OCI-LY1 (cell line): Measurements from ENCODE around the gene PDGFRA.

Source experiments
- H2AFZ ChIP-seq: fragments of 200-600 bp; sonication (generic), shearing (Covaris generic); 2 replicates; pipeline ENCODE4 v1.6.0; 2014; ENCODE audit warnings: antibody characterized with exemption, mild to moderate bottlenecking, low read length
- H3F3A ChIP-seq: fragments of 200-600 bp; sonication (generic), shearing (Covaris generic); 2 replicates; pipeline ENCODE4 v1.6.0; 2014; ENCODE audit warnings: mild to moderate bottlenecking, antibody characterized with exemption, low read length, moderate library complexity; ENCODE audit not compliant: insufficient read depth
- H3K27ac ChIP-seq: fragments of 200-600 bp; sonication (generic); 2 replicates; pipeline ENCODE4 v1.5.1; 2014; ENCODE audit warnings: low read length, mixed run types, mild to moderate bottlenecking, low read depth; ENCODE audit not compliant: poor library complexity, severe bottlenecking
- H3K27me3 ChIP-seq: fragments of 200-600 bp; sonication (generic); 2 replicates; pipeline ENCODE4 v1.6.0; 2014; ENCODE audit warnings: antibody characterized with exemption, mild to moderate bottlenecking, low read length, moderate library complexity; ENCODE audit not compliant: insufficient read depth
- H3K36me3 ChIP-seq: fragments of 200-600 bp; sonication (generic); 2 replicates; pipeline ENCODE4 v1.6.1; 2014; ENCODE audit warnings: mild to moderate bottlenecking, antibody characterized with exemption, low read length, moderate library complexity, mixed read lengths; ENCODE audit not compliant: insufficient read depth
- H3K4me1 ChIP-seq: fragments of 200-600 bp; sonication (generic); 2 replicates; pipeline ENCODE4 v1.5.1; 2014; ENCODE audit warnings: mild to moderate bottlenecking, low read length, moderate library complexity; ENCODE audit not compliant: insufficient read depth, severe bottlenecking
- H3K4me2 ChIP-seq: fragments of 200-600 bp; sonication (generic), shearing (Covaris generic); 2 replicates; pipeline ENCODE4 v1.6.1; 2014; ENCODE audit warnings: low read length
- H3K4me3 ChIP-seq: fragments of 200-600 bp; sonication (generic); 2 replicates; pipeline ENCODE4 v1.5.1; 2014; ENCODE audit warnings: low read length, low read depth, mild to moderate bottlenecking, mixed read lengths; ENCODE audit not compliant: poor library complexity, severe bottlenecking
- H3K79me2 ChIP-seq: fragments of 200-600 bp; shearing (Covaris generic); 2 replicates; pipeline ENCODE4 v1.6.1; 2016; ENCODE audit warnings: mixed run types, low read length, mixed read lengths; ENCODE audit not compliant: insufficient read depth
- H3K9ac ChIP-seq: fragments of 200-600 bp; sonication (generic), shearing (Covaris generic); 2 replicates; pipeline ENCODE4 v1.6.1; 2014; ENCODE audit warnings: mild to moderate bottlenecking, low read length, mixed read lengths
- H3K9me2 ChIP-seq: fragments of 200-600 bp; sonication (generic), shearing (Covaris generic); 2 replicates; pipeline ENCODE4 v1.6.1; 2014; ENCODE audit warnings: low read depth, mild to moderate bottlenecking, low read length, mixed read lengths
- H3K9me3 ChIP-seq: fragments of 200-600 bp; shearing (Covaris generic); 2 replicates; pipeline ENCODE4 v1.6.1; 2014; ENCODE audit warnings: low read length, mixed read lengths
- H4K20me1 ChIP-seq: fragments of 200-600 bp; sonication (generic), shearing (Covaris generic); 2 replicates; pipeline ENCODE4 v1.6.0; 2016; ENCODE audit warnings: mild to moderate bottlenecking, low read length; ENCODE audit not compliant: insufficient read depth
- EZH2 ChIP-seq: fragments of 200-600 bp; sonication (generic), shearing (Covaris generic); IDR thresholded peaks from 2 replicates; pipeline ENCODE4 v1.8.0; 2017; ENCODE audit warnings: borderline replicate concordance, mixed run types, mild to moderate bottlenecking, antibody characterized with exemption, low read length, moderate library complexity, mixed read lengths
- TF ChIP-seq, protein P1 (sequence below): fragments of 200-600 bp; sonication (generic), shearing (Covaris generic); IDR thresholded peaks from 2 replicates; pipeline ENCODE4 v1.5.1; 2017; ENCODE audit warnings: mild to moderate bottlenecking, antibody characterized with exemption, low read length, moderate library complexity, mixed read lengths

The PDGFRA gene

DNA sequence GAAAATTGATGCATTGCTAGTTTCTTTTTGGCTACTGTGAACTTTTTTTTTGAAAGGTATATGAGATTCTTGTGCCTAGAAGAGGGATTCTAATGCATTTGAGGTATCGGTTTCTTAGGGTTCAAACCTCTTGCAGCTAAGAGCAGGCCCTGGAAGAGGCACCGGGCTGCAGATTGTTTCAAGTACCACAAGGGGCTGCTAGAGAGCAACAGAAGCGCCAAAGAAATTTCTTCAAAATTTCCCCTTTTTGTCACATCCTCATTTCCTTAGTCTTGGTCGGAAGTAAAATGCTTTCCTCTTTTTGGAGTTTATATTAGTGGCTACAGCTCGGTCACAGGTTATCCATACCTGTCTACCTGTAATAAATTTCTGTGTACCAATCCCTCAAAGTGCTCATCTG, 89.8 kb downstream of the PDGFRA start:
- no peaks in the 10 kb centered on the region for H3F3A ChIP-seq
- H3K4me2 ChIP-seq = no peak overlapping the region
- no peaks in the 10 kb centered on the region for H3K9me2 ChIP-seq
- no peak overlapping the region for H3K4me3 ChIP-seq
- no peaks in the 10 kb centered on the region for H3K9me3 ChIP-seq
- no peaks in the 10 kb centered on the region for H3K79me2 ChIP-seq
- H3K27ac ChIP-seq = no peak overlapping the region
- no peaks in the 10 kb centered on the region for H4K20me1 ChIP-seq
- no peak overlapping the region for H2AFZ ChIP-seq
- H3K36me3 ChIP-seq = no peaks in the 10 kb centered on the region
- 0 out of 2 replicates have a peak, but pooled peaks cover under 1% of the 10 kb centered on the region for H3K27me3 ChIP-seq
- no peaks in the 10 kb centered on the region for H3K4me1 ChIP-seq
- H3K9ac ChIP-seq = no peak overlapping the region
- no peak for TF ChIP-seq EZH2
- TF ChIP-seq, protein P1, sequence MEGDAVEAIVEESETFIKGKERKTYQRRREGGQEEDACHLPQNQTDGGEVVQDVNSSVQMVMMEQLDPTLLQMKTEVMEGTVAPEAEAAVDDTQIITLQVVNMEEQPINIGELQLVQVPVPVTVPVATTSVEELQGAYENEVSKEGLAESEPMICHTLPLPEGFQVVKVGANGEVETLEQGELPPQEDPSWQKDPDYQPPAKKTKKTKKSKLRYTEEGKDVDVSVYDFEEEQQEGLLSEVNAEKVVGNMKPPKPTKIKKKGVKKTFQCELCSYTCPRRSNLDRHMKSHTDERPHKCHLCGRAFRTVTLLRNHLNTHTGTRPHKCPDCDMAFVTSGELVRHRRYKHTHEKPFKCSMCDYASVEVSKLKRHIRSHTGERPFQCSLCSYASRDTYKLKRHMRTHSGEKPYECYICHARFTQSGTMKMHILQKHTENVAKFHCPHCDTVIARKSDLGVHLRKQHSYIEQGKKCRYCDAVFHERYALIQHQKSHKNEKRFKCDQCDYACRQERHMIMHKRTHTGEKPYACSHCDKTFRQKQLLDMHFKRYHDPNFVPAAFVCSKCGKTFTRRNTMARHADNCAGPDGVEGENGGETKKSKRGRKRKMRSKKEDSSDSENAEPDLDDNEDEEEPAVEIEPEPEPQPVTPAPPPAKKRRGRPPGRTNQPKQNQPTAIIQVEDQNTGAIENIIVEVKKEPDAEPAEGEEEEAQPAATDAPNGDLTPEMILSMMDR = peak; percentile 80

DNA sequence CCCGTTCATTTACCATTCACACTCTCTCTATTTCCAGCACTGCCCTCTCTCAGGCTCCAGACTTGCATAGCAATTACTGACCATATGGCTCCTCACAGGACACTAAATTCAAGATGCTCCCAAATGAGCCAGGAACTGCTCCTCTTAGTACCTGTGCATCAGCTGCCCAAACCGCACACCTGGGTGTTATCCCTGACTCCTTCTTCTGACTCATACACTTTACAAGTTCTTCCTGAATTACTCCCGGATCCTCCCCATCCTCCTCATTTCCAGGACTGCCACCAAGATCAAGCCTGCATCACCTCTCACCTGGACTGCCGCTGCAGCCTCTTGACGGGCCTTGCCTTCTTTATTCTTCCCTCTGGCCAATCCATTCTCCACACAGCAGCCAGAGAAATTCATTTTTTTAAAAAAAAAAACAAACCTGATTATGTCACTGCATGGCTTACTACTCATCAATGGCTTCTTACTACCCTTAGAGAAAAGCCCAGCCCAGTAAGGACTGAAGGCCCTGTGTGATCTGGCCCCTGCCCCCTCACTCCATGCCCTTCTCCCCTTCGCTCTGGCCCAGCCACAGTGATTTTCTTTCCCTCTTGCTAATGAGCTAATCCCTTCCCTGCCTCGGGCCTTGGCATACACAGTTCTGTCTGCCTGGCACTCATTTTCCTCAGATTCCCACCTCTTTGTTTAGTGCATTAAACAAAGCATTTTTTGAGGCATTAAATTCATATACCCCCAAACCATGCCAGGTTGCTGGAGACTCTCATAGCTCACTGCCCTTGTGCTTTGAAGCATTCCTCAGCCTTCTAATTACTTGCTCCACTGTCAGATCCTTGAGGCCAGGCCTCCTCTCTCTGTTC, 92.0 kb downstream of the PDGFRA start:
- Histone ChIP-seq H3F3A (no peaks in the 10 kb centered on the region), H3K4me2 (no peak overlapping the region), H3K4me1 (no peaks in the 10 kb centered on the region), H3K9me2 (no peaks in the 10 kb centered on the region), H3K4me3 (no peak overlapping the region), H3K27me3 (0 out of 2 replicates have a peak, but pooled peaks cover 3% of the 10 kb centered on the region), H3K36me3 (no peaks in the 10 kb centered on the region), H3K9me3 (no peaks in the 10 kb centered on the region), H4K20me1 (no peaks in the 10 kb centered on the region), H3K27ac (no peak overlapping the region), H2AFZ (no peak overlapping the region), H3K79me2 (no peaks in the 10 kb centered on the region), H3K9ac (no peak overlapping the region)
- TF ChIP-seq, protein P1 = no peak
- no peak for TF ChIP-seq EZH2

DNA sequence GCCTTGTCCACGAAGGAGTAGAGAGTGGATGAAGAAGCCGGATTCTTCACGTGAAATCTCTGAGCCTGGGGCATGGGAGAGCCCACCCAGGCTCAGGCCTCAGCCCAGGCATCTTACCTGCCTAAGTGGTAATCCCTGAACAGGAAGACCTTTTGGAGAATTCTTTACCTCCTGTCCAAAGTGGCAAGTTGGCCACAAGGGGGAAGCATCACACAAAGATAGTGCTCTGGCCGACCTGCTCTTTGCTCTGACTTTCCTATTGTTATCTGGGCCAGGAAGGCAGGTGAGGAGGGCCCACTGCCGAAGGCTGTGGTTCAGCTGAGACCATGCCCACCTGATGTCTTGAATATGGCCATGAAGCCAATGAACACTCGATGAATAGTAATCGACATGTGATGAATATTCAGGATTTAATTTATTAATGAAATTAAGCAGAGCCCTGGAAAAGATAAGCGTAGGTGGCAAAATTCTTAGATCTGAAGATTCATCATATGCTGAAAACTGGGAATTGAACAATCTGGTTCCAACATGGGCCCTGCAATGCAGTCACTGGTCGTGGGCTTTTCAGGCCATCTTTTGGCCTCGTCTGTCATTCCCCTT, 93.8 kb downstream of the PDGFRA start:
- TF ChIP-seq, protein P1 = peak; percentile 78
- TF ChIP-seq EZH2 = no peak
- H3K4me1 ChIP-seq = no peaks in the 10 kb centered on the region
- H3K79me2 ChIP-seq = no peaks in the 10 kb centered on the region
- 0 out of 2 replicates have a peak, but pooled peaks cover 3% of the 10 kb centered on the region for H3K27me3 ChIP-seq
- no peaks in the 10 kb centered on the region for H4K20me1 ChIP-seq
- H3K27ac ChIP-seq = no peak overlapping the region
- no peaks in the 10 kb centered on the region for H3K36me3 ChIP-seq
- no peaks in the 10 kb centered on the region for H3K9me2 ChIP-seq
- H3K9ac ChIP-seq = no peak overlapping the region
- no peaks in the 10 kb centered on the region for H3K9me3 ChIP-seq
- no peak overlapping the region for H2AFZ ChIP-seq
- H3K4me3 ChIP-seq = no peak overlapping the region
- H3K4me2 ChIP-seq = no peak overlapping the region
- no peaks in the 10 kb centered on the region for H3F3A ChIP-seq
